ENCODE results near the gene SKOR1.

The SKOR1 gene

DNA sequence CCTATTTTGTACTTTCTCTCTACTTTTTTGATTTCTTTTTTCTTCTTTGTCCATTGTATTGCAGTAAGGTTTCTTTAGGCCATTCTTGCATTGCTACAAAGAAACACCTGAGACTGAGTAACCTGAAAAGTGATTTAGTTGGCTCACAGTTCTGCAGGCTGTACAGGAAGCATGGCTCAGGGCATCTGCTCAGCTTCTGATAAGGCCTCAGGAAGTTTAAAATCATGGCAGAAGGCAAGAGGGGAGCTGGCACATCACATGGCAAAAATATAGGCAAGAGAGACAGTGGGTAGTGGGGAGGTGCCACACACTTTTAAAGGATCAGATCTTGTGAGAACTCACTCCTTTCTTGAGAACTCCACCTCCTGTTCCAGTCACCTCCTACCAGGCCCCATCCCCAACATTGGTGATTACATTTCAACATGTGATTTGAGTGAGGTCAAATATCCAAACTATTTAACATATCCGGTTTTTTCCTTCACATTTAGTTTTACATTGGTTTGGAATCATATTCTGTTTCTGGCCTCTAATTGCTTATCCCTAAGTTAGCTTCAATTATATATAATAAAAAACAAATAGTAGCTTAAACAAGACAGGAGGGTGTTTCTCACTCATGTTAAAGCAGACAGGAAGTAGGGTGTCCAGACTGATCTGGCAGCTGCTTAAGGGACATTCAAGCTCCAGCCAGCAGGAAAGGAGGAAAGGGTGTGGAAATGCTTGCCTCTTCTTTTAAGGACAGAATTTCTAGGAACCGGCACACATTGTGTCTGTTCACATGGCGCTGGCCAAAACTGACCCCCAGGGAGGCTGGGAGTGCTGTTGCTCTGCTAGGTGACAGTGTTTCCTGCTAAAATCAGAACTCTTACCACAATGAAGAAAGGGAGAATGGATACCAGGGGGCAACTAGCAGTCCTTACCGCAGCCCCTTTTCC, 28.8 kb upstream of the SKOR1 start:
- DNase-seq (ENCODE audit: low spot score): no peak

DNA sequence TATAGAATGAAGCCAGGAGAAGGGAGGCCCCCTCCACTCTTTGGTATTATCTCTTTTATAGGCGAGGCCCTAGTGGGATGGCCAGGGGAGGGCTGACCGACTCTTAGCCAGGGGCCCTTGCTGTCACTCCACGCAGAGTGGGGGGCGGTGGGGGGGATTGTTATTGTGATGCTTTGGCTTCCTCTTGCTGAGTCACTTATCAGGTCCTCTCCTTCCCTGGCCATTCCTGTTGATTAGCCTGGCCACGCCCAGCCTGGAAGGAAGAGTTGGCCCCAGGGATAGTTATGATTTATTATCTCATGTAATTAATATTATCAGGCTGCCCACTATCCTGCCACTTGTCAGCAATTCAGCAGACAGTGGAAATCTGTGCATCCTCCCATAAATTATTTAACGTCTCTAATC, 25.5 kb upstream of the SKOR1 start:
- DNase-seq (ENCODE audit: low spot score): no peak

- no peak for DNase-seq (ENCODE audit: low spot score)
These were observed 24.2 kb upstream of the SKOR1 start for GRCh38 chr15:67801142-67801541.

- no peak for DNase-seq (ENCODE audit: low spot score)
These were observed 23.1 kb upstream of the SKOR1 start for GRCh38 chr15:67801926-67802914.

DNA sequence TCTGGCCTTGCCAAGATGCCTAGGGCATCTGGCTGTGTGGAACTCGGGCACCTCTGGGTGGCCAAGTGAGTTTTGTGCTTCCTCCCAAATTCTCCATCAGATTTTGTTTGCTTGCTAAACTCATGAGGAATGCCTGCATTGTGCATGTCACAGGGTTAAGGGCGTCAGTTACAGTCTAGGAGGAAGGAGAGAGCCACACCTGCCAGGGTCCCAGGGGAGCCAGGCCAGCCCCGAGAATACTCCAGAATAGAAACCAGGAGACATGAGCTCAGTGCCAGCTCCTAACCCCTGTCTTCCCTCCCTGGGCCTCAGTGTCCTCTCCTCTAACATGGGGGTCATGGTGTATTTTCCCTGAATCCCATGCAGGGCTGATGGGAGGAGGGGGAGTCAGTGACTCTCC, 22.0 kb upstream of the SKOR1 start:
- no peak for DNase-seq (ENCODE audit: low spot score)

- DNase-seq (ENCODE audit: low spot score): peak; percentile 6
These were observed 21.1 kb upstream of the SKOR1 start for GRCh38 chr15:67803996-67804843.

DNA sequence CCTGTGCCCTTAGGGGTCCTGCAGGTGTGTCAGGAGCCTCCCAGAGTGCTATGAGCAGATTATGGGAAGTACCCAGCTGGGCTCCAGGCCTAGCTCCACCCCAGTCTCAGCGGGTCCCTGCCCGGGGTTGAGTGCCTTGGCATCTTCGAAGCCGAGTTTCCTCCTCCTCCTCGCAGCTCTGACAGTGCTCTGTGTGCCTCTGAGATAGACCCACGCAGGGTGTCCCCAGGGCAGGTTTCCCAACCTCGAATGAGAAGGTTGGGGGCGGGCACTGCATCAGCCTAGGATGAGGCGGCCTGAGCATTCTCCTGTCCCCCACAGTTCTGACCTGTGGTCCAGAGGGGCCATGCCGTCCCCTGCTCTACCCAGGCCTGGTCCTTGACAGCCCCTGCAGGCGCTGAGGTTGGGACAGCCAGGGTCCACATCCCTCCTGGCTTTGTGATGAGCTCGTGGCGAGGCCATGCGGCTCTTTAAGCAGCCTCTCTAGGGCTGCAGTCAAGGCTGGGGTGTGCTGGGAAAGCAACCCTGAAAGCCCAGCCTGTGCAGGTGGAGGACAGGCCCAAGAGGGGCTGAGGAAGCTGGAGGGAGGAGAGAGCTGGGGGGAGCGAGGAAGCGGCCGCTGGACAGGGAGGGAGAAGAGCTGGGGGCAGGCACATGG, 20.2 kb upstream of the SKOR1 start:
- no peak for DNase-seq (ENCODE audit: low spot score)

DNA sequence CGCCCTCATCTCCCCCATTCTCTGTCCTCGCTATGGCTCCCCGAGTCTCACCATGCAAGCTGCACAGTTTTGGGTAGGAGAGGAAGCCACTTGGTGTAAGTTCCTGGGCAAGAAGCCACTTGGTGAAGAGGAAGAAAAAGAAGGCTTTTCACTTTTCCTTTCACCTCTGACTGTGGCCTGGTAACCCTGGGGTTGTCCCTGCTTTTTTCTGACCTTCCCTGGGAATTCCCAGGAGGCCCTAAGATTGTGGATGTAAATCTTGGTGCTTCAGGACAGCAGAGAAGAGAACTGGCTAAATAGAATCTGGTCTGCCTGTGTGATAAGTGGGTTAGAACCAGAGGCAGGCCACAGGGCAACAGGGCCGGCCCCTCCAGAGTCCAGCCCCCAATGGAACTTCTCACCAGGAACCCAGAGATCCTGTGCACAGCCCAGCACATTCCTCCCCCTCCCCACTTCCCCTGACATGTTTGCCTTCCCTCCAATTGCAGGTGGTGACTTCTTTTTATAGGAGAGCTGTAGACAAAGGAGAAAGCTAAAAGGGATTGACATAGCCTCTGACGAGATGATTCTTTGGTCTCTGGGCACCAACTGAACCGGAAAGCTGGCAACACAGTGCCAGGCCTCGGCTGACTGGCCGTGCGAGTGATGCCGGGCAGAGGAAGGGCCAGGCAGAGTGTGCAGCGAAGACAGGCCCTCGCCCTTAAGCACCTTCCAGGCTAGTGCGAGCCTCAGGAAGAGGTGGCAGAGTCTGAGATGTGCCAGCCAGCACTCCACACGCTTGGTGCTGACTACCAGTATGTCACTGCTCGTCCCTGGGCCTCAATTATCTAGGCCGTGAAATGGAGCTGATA, 19.4 kb upstream of the SKOR1 start:
- DNase-seq (ENCODE audit: low spot score): no peak

- no peak for DNase-seq (ENCODE audit: low spot score)
These were observed 18.8 kb upstream of the SKOR1 start for GRCh38 chr15:67806536-67806935.

- no peak for DNase-seq (ENCODE audit: low spot score)
These were observed 18.2 kb upstream of the SKOR1 start for GRCh38 chr15:67807141-67807540.

DNA sequence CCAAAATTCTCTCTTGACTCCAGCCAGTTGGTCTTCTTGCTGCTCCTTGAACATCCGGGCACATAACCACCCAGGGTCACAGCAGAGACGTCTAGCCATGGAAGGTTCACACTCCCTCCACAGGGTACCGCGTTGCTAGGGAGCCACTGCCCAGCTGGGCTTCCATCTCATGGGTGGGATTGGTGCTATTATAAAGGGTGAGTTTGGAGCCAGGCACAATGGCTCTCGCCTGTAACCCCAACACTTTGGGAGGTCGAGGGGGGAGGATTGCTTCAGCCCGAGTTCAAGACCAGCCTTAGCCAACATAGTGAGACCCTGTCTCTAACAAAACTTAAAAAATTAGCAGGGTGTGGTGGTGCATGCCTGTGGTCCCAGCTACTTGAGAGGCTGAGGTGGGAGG, 17.5 kb upstream of the SKOR1 start:
- DNase-seq (ENCODE audit: low spot score): no peak

- no peak for DNase-seq (ENCODE audit: low spot score)
These were observed 16.5 kb upstream of the SKOR1 start for GRCh38 chr15:67808821-67809220.

DNA sequence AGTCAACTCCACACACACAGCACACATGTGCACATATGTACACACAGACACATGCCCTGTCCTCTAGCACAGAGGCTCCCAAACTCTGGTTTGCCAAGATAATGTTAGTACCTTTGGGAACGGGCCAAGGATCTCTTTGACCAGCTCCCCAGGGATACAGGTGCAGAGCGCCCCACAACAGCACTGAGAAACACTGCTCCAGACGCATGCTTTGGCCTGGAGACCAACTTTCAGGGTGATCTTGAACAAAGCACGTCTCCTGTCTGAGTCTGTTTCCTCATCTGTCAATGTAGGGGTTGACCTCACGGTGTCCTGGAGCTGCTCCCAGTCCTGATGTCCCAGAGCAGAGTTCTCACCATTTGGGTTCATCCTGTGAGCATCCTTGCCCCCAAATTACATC, 15.9 kb upstream of the SKOR1 start:
- no peak for DNase-seq (ENCODE audit: low spot score)

DNA sequence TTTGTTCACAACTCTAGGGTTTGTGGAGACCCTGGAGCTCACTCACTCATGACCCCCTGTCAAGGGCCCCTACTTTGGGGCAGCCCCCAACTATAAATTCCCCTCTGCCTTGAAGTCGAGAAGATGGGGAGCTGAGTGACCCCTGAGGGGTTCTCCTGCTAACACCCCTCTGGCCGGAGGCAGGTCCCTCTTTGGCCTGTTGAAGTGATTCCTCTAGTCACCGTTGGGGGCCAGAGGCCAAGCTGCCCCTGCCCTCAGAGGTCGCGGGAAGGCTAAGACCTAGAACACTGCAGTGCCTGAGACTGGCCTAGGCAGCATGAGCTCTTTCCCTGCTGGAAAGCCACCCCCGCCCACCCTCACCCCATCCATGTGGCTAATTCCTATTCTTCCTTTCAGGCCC, 15.4 kb upstream of the SKOR1 start:
- no peak for DNase-seq (ENCODE audit: low spot score)

DNA sequence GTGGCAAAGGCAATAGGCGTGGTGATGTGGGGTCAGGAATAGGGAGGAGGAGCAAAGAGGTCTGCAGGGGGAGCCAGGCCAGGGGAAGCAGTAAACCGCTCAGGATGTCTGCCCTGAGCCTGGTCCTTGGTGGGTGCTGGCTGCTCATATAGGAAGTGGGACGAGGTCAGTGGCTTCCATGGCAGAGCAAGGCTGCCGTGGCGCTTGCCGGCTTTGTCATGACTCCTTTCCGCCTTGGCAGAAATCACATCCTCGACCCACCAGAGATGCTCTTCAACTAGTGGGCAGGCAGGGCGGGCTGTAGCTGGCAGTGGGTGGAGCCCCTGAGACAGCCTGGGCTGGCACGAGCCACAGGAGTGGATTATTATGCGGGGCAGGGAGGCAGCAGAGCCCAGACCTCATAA, 13.1 kb upstream of the SKOR1 start:
- DNase-seq (ENCODE audit: low spot score): no peak

DNA sequence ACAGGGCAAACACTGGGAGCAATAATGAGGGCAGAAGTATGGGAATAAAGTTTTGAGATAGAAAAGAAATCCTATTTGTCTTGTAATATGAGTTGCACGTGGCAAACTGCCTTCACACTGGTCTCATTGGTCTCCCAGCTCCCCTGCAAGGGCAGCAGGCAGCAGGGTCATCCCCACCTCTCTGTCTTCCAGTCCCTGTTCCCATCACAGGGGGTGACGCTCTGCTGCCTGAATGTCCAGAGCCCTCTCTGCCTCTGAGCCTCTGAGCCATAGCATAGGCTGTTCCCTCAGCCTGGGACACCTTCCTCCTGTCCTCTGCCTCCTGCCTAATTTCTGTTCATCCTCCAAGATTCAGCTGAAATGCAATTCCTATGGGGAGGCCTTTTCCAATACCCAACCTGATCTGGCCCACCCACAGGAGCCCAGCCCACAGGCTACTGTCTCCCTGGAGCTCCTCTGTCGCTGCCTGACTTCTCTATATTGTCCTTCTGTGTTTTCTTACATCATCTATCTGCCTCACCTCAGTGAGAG, 12.1 kb upstream of the SKOR1 start:
- DNase-seq (ENCODE audit: low spot score): no peak

DNA sequence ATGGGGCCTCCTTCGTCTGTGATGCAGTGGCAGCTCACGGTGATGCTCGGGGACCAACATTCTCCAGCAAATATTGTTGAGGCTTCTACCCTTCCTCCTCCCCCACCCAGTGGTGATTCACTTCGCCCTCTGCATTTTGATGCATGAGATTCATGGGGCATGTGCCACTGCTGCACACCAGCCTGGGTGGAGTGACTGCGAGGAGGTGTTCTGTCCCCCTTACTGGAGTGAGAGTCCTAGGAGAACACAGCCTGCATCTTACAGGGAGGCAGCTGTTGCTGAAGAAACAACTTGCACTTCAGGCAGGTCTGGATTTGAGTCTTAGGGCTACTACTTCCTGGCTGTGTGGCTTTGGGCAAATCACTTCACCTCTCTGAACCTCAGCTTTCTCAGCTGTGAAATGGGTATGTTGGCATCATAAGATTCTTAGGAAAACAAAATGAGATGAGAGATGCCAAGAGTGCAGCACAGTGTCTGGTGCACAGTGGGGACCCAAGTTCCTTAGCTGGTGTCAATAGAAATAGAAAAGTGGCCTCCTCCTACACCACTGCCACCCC, 10.2 kb upstream of the SKOR1 start:
- DNase-seq (ENCODE audit: low spot score): no peak

- DNase-seq (ENCODE audit: low spot score): no peak
These were observed 8.6 kb upstream of the SKOR1 start for GRCh38 chr15:67816668-67817067.

DNA sequence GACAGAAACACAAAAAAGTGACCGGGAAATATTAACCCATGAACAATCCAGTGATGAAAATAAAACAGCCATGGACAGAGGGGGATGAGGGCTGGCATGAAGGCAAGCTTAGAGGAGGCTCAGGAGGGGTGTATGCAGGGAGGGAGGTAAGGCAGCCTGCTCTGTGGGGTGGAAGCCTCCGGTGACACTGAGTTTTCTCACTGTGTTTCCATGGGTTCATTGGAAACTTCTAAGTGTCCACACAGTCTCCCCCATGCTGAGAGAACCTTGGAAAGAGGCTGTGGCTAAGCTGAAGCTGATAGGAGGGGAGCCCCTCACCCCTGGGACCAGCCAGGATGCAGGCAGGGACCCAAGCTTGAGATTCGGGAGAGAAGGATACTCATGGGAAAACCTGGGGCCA, 6.8 kb upstream of the SKOR1 start:
- no peak for DNase-seq (ENCODE audit: low spot score)

DNA sequence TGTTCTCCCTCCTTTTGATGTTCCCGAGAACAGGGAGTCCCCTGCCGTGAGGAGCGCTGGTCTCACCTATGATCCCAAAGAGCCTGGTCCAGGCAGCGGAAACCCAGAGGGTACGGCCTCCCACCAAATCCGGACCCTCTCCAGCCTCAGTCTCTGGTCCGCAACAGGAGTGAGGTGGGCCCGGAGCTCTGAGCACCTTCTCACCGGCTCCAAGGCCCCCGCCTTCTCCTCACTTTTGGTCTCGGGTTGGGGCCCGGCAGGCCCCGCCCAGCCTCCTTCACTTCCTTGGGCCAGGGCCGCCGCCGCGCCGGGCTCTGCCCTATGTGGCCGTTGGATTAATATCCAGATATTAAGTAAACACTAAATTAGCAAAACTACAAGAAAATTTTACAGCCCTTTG, 5.7 kb upstream of the SKOR1 start:
- DNase-seq (ENCODE audit: low spot score): no peak

Data from pons (tissue), 1 donor.